H1 (cell line): ENCODE data around the gene TET2. TPM values are rescaled to one million over a fixed set of nuclear protein-coding genes. Genes with fewer than 3 reads are reported as not detected.

Source experiments
- CTCF ChIA-PET: fragments of 300-600 bp; sonication (Branson Sonifier 250); formaldehyde crosslinking; loops from one replicate; lab custom pipeline; 2021; ENCODE audit not compliant: partially characterized antibody; lab: Charles Lee
- POLR2A ChIA-PET: fragments of 300-600 bp; sonication (Branson Sonifier 250); formaldehyde crosslinking; loops from one replicate; lab custom pipeline; 2021; ENCODE audit warnings: inconsistent platforms; ENCODE audit not compliant: partially characterized antibody; lab: Charles Lee
- DNase-seq, 2 experiments: peaks; one replicate each; pipeline versions ENCODE4 v3.0.0 to v3.0.0-alpha.2; 2010 to 2022; ENCODE audit warnings: low spot score in 2 of 2, low read depth in 1 of 2, mixed read lengths in 1 of 2
- FAIRE-seq: peaks from 2 replicates; lab custom pipeline; 2011; peaks lifted over from hg19 to GRCh38; lab: Jason Lieb, UNC
- H2AFZ ChIP-seq: 2 replicates; pipeline ENCODE4 v1.8.1; 2012; ENCODE audit warnings: low read length, inconsistent platforms
- H2AK5ac ChIP-seq: 2 replicates; pipeline ENCODE4 v1.6.1; 2013; ENCODE audit warnings: low read depth, low read length
- H2BK120ac ChIP-seq: replicated peaks from 2 replicates; pipeline ENCODE3; 2013; ENCODE audit warnings: low read depth, low read length, inconsistent platforms
- H2BK12ac ChIP-seq: 2 replicates; pipeline ENCODE4 v1.6.1; 2013; ENCODE audit warnings: low read depth, low read length
- H2BK15ac ChIP-seq: 2 replicates; pipeline ENCODE4 v1.6.1; 2013; ENCODE audit warnings: low read length
- H2BK20ac ChIP-seq: 2 replicates; pipeline ENCODE4 v1.6.1; 2013; ENCODE audit warnings: low read length
- H2BK5ac ChIP-seq: 2 replicates; pipeline ENCODE4 v1.6.1; 2013; ENCODE audit warnings: low read depth, low read length
- H3K14ac ChIP-seq: 2 replicates; pipeline ENCODE4 v1.6.1; 2013; ENCODE audit warnings: inconsistent platforms; ENCODE audit not compliant: insufficient read length
- H3K18ac ChIP-seq: 2 replicates; pipeline ENCODE4 v1.6.1; 2013; ENCODE audit warnings: low read length; ENCODE audit errors: extremely low read depth
- H3K23ac ChIP-seq: 2 replicates; pipeline ENCODE4 v1.6.1; 2013; ENCODE audit warnings: inconsistent platforms; ENCODE audit not compliant: insufficient read length
- H3K23me2 ChIP-seq: 2 replicates; pipeline ENCODE4 v1.6.1; 2013; ENCODE audit warnings: low read depth, low read length
- H3K27ac ChIP-seq: 2 replicates; pipeline ENCODE4 v1.6.1; 2011; ENCODE audit warnings: low read depth, low read length, inconsistent platforms
- H3K27me3 ChIP-seq, 4 experiments: replicated peaks in 1 of 4; 1 replicate in 1 of 4; 2 replicates in 3 of 4; pipeline versions ENCODE4 v1.6.1 to v1.8.1; 2011 to 2013; ENCODE audit warnings: low read length in 3 of 4, mild to moderate bottlenecking in 3 of 4, inconsistent platforms in 2 of 4, mixed read lengths in 2 of 4, moderate library complexity in 1 of 4; ENCODE audit not compliant: control insufficient read depth in 3 of 4, insufficient read depth in 3 of 4; ENCODE audit errors: extremely low read depth in 1 of 4
- H3K36me3 ChIP-seq, 4 experiments: 2 replicates each; pipeline versions ENCODE4 v1.6.1 to v1.8.1; 2011 to 2013; ENCODE audit warnings: mild to moderate bottlenecking in 4 of 4, low read length in 3 of 4, moderate library complexity in 2 of 4, control low read depth in 1 of 4, inconsistent platforms in 1 of 4; ENCODE audit not compliant: insufficient read depth in 4 of 4, control insufficient read depth in 2 of 4
- H3K4ac ChIP-seq: replicated peaks from 2 replicates; pipeline ENCODE3; 2013; ENCODE audit warnings: low read length, low read depth, mixed read lengths, inconsistent platforms; ENCODE audit not compliant: insufficient read length
- H3K4me1 ChIP-seq, 4 experiments: replicated peaks in 1 of 4; 1 replicate in 1 of 4; 2 replicates in 3 of 4; pipeline versions ENCODE4 v1.6.1 to v1.8.1; 2011 to 2013; ENCODE audit warnings: low read length in 3 of 4, inconsistent platforms in 2 of 4, mixed read lengths in 1 of 4; ENCODE audit not compliant: insufficient read depth in 4 of 4, control insufficient read depth in 3 of 4
- H3K4me2 ChIP-seq, 2 experiments: 2 replicates each; pipeline versions ENCODE4 v1.6.1 to v1.8.1; 2011 to 2013; ENCODE audit warnings: low read depth in 2 of 2, low read length in 2 of 2, control low read depth in 1 of 2, inconsistent platforms in 1 of 2, mild to moderate bottlenecking in 1 of 2; ENCODE audit not compliant: insufficient read depth in 1 of 2
- H3K4me3 ChIP-seq, 4 experiments: fragments of 200-600, 300-600 bp in 1 of 4; sonication (generic), shearing (Covaris generic), sonication (Bioruptor Twin) in 1 of 4; 2 replicates each; pipeline versions ENCODE4 v1.5.1 to v1.8.1; 2011 to 2016; ENCODE audit warnings: low read length in 4 of 4, low read depth in 3 of 4, control low read depth in 2 of 4, inconsistent platforms in 2 of 4, mild to moderate bottlenecking in 2 of 4, mixed read lengths in 1 of 4, moderate library complexity in 1 of 4; ENCODE audit not compliant: insufficient read depth in 2 of 4; ENCODE audit errors: extremely low read depth in 1 of 4
- H3K56ac ChIP-seq: replicated peaks from 2 replicates; pipeline ENCODE3; 2013; ENCODE audit warnings: low read depth, mild to moderate bottlenecking, mixed read lengths, low read length, inconsistent platforms; ENCODE audit not compliant: insufficient read length
- H3K79me1 ChIP-seq: 2 replicates; pipeline ENCODE4 v1.6.1; 2013; ENCODE audit warnings: low read depth, low read length, control low read depth
- H3K79me2 ChIP-seq, 2 experiments: 2 replicates each; pipeline versions ENCODE4 v1.6.1 to v1.8.1; 2012 to 2013; ENCODE audit warnings: low read length in 2 of 2, mild to moderate bottlenecking in 2 of 2, inconsistent platforms in 1 of 2; ENCODE audit not compliant: insufficient read depth in 2 of 2, control insufficient read depth in 1 of 2
- H3K9ac ChIP-seq, 4 experiments: replicated peaks in 1 of 4; 1 replicate in 1 of 4; 2 replicates in 3 of 4; pipeline versions ENCODE4 v1.6.1 to v1.8.1; 2011 to 2013; ENCODE audit warnings: low read depth in 3 of 4, low read length in 3 of 4, control low read depth in 2 of 4, mild to moderate bottlenecking in 2 of 4, moderate library complexity in 2 of 4, inconsistent platforms in 1 of 4; ENCODE audit errors: extremely low read depth in 1 of 4
- H3K9me3 ChIP-seq, 2 experiments: 2 replicates each; pipeline versions ENCODE4 v1.6.1 to v1.8.1; 2012 to 2013; ENCODE audit warnings: mild to moderate bottlenecking in 2 of 2, moderate library complexity in 2 of 2, control low read depth in 1 of 2, inconsistent platforms in 1 of 2, low read depth in 1 of 2, low read length in 1 of 2, mixed read lengths in 1 of 2; ENCODE audit not compliant: insufficient read depth in 2 of 2
- H4K20me1 ChIP-seq, 2 experiments: replicated peaks in 1 of 2; 2 replicates each; pipeline versions ENCODE3 to v1.8.1; 2011 to 2013; ENCODE audit warnings: inconsistent platforms in 2 of 2, low read length in 2 of 2, mild to moderate bottlenecking in 1 of 2; ENCODE audit not compliant: insufficient read depth in 2 of 2, control insufficient read depth in 1 of 2
- H4K5ac ChIP-seq: 2 replicates; pipeline ENCODE4 v1.6.1; 2013; ENCODE audit warnings: low read length, low read depth, mixed read lengths, inconsistent platforms; ENCODE audit not compliant: insufficient read length
- H4K8ac ChIP-seq: 2 replicates; pipeline ENCODE4 v1.8.0; 2013; ENCODE audit warnings: mild to moderate bottlenecking, moderate library complexity, low read length, inconsistent platforms; ENCODE audit not compliant: insufficient read depth; ENCODE audit errors: extremely low read depth
- H4K91ac ChIP-seq: replicated peaks from 2 replicates; pipeline ENCODE3; 2013; ENCODE audit warnings: low read length, mixed read lengths, inconsistent platforms; ENCODE audit not compliant: insufficient read length
- ATF2 ChIP-seq: IDR thresholded peaks from 2 replicates; pipeline ENCODE4 v1.6.1; 2012; ENCODE audit warnings: low read length, inconsistent platforms
- BACH1 ChIP-seq: IDR thresholded peaks from 2 replicates; pipeline ENCODE4 v1.6.1; 2012; ENCODE audit warnings: low read length, improper control_type of control experiment
- HDAC2 ChIP-seq, 2 experiments: fragments of 300-600 bp in 1 of 2; sonication (generic) in 1 of 2; IDR thresholded peaks; 2 replicates each; pipeline ENCODE4 v1.6.1; 2011 to 2012; ENCODE audit warnings: low read depth in 2 of 2, low read length in 2 of 2, mild to moderate bottlenecking in 2 of 2, moderate library complexity in 2 of 2, borderline replicate concordance in 1 of 2, inconsistent platforms in 1 of 2
- HDAC6 ChIP-seq: IDR thresholded peaks from one replicate; pipeline ENCODE4 v1.7.1; 2012; ENCODE audit warnings: low read depth, mild to moderate bottlenecking, inconsistent platforms, low read length, moderate library complexity
- PHF8 ChIP-seq: fragments of 200-600 bp; sonication (generic); conservative IDR thresholded peaks from 2 replicates; pipeline ENCODE4 v1.7.1; 2012; ENCODE audit warnings: low read depth, mild to moderate bottlenecking, inconsistent platforms, low read length, moderate library complexity
- SP2 ChIP-seq: IDR thresholded peaks from 2 replicates; pipeline ENCODE4 v1.6.1; 2012; ENCODE audit warnings: mild to moderate bottlenecking, low read length, inconsistent platforms
- TAF1 ChIP-seq: IDR thresholded peaks from 2 replicates; pipeline ENCODE4 v1.6.1; 2011; ENCODE audit warnings: mild to moderate bottlenecking, low read depth, low read length
- WGBS, 2 experiments: shearing (Covaris generic) in 1 of 2; methylation state at CpG; one replicate each; pipeline versions ENCODE4 v1.1.6 to v1.1.7; 2013 to 2015; ENCODE audit warnings: low lambda C conversion rate in 2 of 2, mixed read lengths in 2 of 2, inconsistent platforms in 1 of 2, low coverage in 1 of 2, missing lambda C conversion rate in 1 of 2; ENCODE audit not compliant: insufficient replicate concordance in 2 of 2, insufficient coverage in 1 of 2, insufficient read length in 1 of 2; ENCODE audit errors: extremely low coverage in 1 of 2, missing lambda C conversion rate in 1 of 2; 5-methylcytosine and 5-hydroxymethylcytosine counted together
- polyA plus RNA-seq, 7 experiments: library from polyadenylated mRNA; depleted of rRNA in 3 of 7; stranded (reverse) in 5 of 7; unstranded in 2 of 7; fragments of >200 nt in 5 of 7; fragments of 200-250 nt in 2 of 7; gene quantifications; 1 replicate in 5 of 7; 2 replicates in 1 of 7; 4 replicates in 1 of 7; pipeline versions ENCODE4 v1.2.1 to v1.2.3, GENCODE V29; 2011 to 2013; ENCODE audit warnings: missing spikeins in 2 of 7, mixed read lengths in 2 of 7
- total RNA-seq: library from RNA; stranded (reverse); fragmentation: NEBNext Ultra II Directional; extraction: Animal tissue kit (Norgen Biotek cat#: 25700); gene quantifications from 2 replicates; pipeline ENCODE4 v1.2.1, GENCODE V29; 2021

The TET2 gene
- total and polyA plus RNA-seq, 2 of the 8 experiments (the other 6 are each of a cell fraction or from before 2014, with no cell fraction given): 1.0 to 2.6 TPM

- H4K5ac ChIP-seq: no peak overlapping the region
- H3K4ac ChIP-seq: no peak overlapping the region
- POLR2A ChIA-PET: no interaction called here
Observed at GRCh38 chr4:105248613-105249012, 101.9 kb downstream of the TET2 start.

More at GRCh38 chr4:105248613-105249012, 101.9 kb downstream of the TET2 start:
- H3K27ac ChIP-seq: no peak overlapping the region
- H3K23me2 ChIP-seq: no peaks in the 10 kb centered on the region
- no peak overlapping the region for H3K18ac ChIP-seq
- TF ChIP-seq ATF2 (no peak), HDAC2 (IDR thresholded peaks at IDR 0.05; ENCODE audit: borderline replicate concordance in 1 of 2, low read depth in 2 of 2, low read length in 2 of 2) (no peak), BACH1 (no peak), PHF8 (no peak), HDAC6 (no peak), TAF1 (no peak), SP2 (no peak)
- FAIRE-seq (no peak), DNase-seq (no peak)
- H2AFZ ChIP-seq: no peak overlapping the region
- no peak overlapping the region for H3K4me3 ChIP-seq
- H3K56ac ChIP-seq: no peak overlapping the region
- no peak overlapping the region for H2BK120ac ChIP-seq
- H4K91ac ChIP-seq: no peak overlapping the region
- no peaks in the 10 kb centered on the region for H3K36me3 ChIP-seq
- no peak overlapping the region for H3K9ac ChIP-seq
- no peak overlapping the region for H2AK5ac ChIP-seq
- no peak overlapping the region for H2BK5ac ChIP-seq
- H3K4me2 ChIP-seq: no peak overlapping the region
- CTCF ChIA-PET: no interaction called here
- no peaks in the 10 kb centered on the region for H4K20me1 ChIP-seq
- no peak overlapping the region for H2BK15ac ChIP-seq
- H2BK20ac ChIP-seq: no peak overlapping the region
- no peaks in the 10 kb centered on the region for H3K79me2 ChIP-seq
- H3K27me3 ChIP-seq: no peaks in the 10 kb centered on the region
- no peaks in the 10 kb centered on the region for H3K4me1 ChIP-seq
- H2BK12ac ChIP-seq: no peak overlapping the region
- no peak overlapping the region for H4K8ac ChIP-seq
- H3K9me3 ChIP-seq: no peaks in the 10 kb centered on the region
- no peaks in the 10 kb centered on the region for H3K79me1 ChIP-seq
- WGBS, 2 experiments: 79% methylated on average over 1 of the region's 1 CpG; no CpG with 5 or more reads in 1 of the 2 experiments
- no peak overlapping the region for H3K14ac ChIP-seq
- H3K23ac ChIP-seq: no peak overlapping the region
